Suprapubic skin (tissue), 3 donors: ENCODE data around the gene RB1.

Experiments used
- POLR2A ChIP-seq, 2 donors: fragments of 450-650 bp; IDR thresholded peaks; one replicate each; pipeline ENCODE4 v1.6.1; 2017; ENCODE audit warnings: antibody characterized with exemption in 2 of 2, mild to moderate bottlenecking in 2 of 2, moderate library complexity in 2 of 2
- TF ChIP-seq, protein P1 (sequence below), 2 donors: fragments of 200-600 bp in 1 of 2; fragments of 450-650 bp in 1 of 2; sonication (generic) in 1 of 2; IDR thresholded peaks; one replicate each; pipeline ENCODE4 v1.5.1; 2016 to 2019; ENCODE audit warnings: antibody characterized with exemption in 2 of 2, mild to moderate bottlenecking in 1 of 2, moderate library complexity in 1 of 2

- TF ChIP-seq POLR2A (IDR thresholded peaks at IDR 0.05) = no peak
- TF ChIP-seq, protein P1, sequence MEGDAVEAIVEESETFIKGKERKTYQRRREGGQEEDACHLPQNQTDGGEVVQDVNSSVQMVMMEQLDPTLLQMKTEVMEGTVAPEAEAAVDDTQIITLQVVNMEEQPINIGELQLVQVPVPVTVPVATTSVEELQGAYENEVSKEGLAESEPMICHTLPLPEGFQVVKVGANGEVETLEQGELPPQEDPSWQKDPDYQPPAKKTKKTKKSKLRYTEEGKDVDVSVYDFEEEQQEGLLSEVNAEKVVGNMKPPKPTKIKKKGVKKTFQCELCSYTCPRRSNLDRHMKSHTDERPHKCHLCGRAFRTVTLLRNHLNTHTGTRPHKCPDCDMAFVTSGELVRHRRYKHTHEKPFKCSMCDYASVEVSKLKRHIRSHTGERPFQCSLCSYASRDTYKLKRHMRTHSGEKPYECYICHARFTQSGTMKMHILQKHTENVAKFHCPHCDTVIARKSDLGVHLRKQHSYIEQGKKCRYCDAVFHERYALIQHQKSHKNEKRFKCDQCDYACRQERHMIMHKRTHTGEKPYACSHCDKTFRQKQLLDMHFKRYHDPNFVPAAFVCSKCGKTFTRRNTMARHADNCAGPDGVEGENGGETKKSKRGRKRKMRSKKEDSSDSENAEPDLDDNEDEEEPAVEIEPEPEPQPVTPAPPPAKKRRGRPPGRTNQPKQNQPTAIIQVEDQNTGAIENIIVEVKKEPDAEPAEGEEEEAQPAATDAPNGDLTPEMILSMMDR (IDR thresholded peaks at IDR 0.05) = no peak
Observed at GRCh38 chr13:48255954-48256353, 47.6 kb upstream of the RB1 start.
